Right atrium auricular region (tissue), 2 donors: ENCODE data around the gene DOCK9. TPM values are rescaled to one million over a fixed set of nuclear protein-coding genes. Genes with fewer than 3 reads are reported as not detected.

Source experiments
- DNase-seq: peaks from one replicate; pipeline ENCODE4 v3.0.0-alpha.2; 2019; ENCODE audit warnings: low spot score
- H3K27ac ChIP-seq, 2 donors: fragments of 200-600 bp; sonication (generic); 1 replicate in 1 of 2; 2 replicates in 1 of 2; pipeline ENCODE4 v1.5.1; 2016 to 2019
- H3K27me3 ChIP-seq, 2 donors: fragments of 200-600 bp; sonication (generic); one replicate each; pipeline versions ENCODE4 v1.5.1 to v1.6.0; 2017 to 2019
- H3K36me3 ChIP-seq: fragments of 200-600 bp; sonication (generic); one replicate; pipeline ENCODE4 v1.5.1; 2016
- H3K4me1 ChIP-seq, 2 donors: fragments of 200-600 bp; sonication (generic); one replicate each; pipeline versions ENCODE4 v1.5.1 to v1.6.0; 2017 to 2019
- H3K4me3 ChIP-seq, 2 donors: fragments of 200-600 bp; sonication (generic); 1 replicate in 1 of 2; 2 replicates in 1 of 2; pipeline ENCODE4 v1.5.1; 2017 to 2019; ENCODE audit warnings: mild to moderate bottlenecking in 1 of 2, moderate library complexity in 1 of 2
- H3K9me3 ChIP-seq, 2 donors: fragments of 200-600 bp; sonication (generic); one replicate each; pipeline ENCODE4 v1.5.1; 2019
- total RNA-seq, 2 donors: library from RNA; depleted of rRNA; stranded (reverse); fragments of >200 nt; gene quantifications; one replicate each; pipeline ENCODE4 v1.1.0, GENCODE V29; 2016
- TF ChIP-seq, protein P1 (sequence below), 2 donors: fragments of 200-600 bp; sonication (generic); IDR thresholded peaks; one replicate each; pipeline ENCODE4 v1.5.1; 2019; ENCODE audit warnings: antibody characterized with exemption in 2 of 2

Gene DOCK9
- total RNA-seq, 2 donors from 2014 or later: 79.6 to 80.5 TPM

DNA sequence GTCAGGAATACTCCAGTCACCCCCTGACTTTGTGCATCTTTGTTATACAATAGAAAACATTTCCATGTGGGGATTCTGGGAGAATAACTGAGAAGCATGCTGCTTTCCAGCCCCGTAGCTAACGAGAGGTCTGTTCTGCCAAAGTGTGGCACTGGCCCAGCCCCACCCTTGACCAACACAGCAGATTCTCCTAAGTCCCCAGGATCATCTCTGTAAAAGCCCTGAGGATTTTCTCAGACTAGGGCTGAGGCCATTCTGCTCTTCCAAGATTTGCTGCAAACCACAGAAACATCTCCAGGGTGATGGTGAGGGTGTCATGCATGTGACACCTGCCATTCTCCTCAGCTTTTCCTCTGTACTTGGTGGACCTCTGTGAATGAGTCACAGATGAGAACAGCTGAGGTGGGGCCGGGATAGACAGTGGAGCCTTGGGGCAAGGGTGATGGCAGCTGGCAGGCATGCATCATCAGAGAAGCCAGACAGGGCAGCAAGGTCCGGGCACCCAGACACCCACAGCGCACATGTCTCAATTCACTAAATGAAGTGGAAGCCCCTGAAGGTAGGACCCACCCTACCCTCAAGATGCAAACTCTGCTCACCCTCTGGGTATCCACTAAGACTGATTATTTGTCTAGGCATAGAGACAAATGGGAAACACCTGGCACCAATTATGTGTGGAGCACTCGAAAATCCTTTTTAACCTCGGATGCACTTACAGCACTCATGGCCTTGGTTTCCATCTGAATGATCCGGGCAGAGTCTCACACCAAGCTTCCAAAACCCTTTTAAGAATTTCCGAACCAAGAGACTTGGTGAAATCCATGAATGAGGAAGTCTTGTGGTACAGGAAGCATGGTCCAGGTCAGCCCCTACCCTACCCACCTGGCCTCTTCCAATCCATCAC, 20.1 kb upstream of the DOCK9 start:
- no peaks in the 10 kb centered on the region for H3K27me3 ChIP-seq
- no peak for DNase-seq
- H3K27ac ChIP-seq: no peak overlapping the region
- no peaks in the 10 kb centered on the region for H3K9me3 ChIP-seq
- H3K36me3 ChIP-seq: no peaks in the 10 kb centered on the region
- TF ChIP-seq, protein P1, sequence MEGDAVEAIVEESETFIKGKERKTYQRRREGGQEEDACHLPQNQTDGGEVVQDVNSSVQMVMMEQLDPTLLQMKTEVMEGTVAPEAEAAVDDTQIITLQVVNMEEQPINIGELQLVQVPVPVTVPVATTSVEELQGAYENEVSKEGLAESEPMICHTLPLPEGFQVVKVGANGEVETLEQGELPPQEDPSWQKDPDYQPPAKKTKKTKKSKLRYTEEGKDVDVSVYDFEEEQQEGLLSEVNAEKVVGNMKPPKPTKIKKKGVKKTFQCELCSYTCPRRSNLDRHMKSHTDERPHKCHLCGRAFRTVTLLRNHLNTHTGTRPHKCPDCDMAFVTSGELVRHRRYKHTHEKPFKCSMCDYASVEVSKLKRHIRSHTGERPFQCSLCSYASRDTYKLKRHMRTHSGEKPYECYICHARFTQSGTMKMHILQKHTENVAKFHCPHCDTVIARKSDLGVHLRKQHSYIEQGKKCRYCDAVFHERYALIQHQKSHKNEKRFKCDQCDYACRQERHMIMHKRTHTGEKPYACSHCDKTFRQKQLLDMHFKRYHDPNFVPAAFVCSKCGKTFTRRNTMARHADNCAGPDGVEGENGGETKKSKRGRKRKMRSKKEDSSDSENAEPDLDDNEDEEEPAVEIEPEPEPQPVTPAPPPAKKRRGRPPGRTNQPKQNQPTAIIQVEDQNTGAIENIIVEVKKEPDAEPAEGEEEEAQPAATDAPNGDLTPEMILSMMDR (IDR thresholded peaks at IDR 0.05): no peak
- H3K4me3 ChIP-seq: no peak overlapping the region
- H3K4me1 ChIP-seq: peaks cover 0 to 34% of the 10 kb centered on the region in 2 donors

DNA sequence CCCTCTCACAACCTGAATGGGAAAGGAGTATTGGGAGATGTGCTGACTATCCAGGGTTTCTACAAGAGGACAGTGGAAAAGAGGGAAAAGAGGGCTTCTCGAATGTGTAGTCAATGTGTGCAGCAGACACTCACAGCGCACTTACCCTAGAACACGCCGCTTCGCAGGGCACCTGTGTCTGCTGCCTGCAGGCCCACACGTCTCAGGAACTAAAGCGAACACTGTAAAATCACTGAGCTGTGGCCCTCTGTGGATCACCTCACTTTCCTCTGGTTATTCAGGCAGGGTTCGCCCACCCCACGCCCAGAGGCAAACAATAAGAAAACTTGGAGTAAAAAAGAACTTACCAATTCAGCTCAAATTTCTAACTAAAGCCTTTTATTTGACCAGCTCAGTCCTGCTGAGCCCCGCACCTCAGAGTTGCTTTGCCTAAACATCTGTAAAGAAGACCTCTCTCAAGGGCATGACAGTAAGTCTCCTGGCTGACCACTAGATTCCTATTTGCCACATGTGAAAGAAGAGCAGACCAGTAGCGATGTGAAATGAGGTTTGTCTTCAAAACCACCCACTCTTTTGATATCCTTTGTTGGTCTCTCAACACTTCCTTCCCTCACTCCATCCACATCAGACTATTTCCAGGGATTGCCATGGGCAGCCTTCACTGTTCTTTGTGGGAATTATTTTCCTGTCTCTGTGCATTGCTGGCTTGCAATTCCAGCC, 19.3 kb upstream of the DOCK9 start:
- TF ChIP-seq, protein P1 (IDR thresholded peaks at IDR 0.05): no peak
- Histone ChIP-seq H3K27me3 (no peaks in the 10 kb centered on the region), H3K36me3 (no peaks in the 10 kb centered on the region), H3K4me3 (no peak overlapping the region), H3K4me1 (peaks cover 0 to 34% of the 10 kb centered on the region in 2 donors), H3K9me3 (no peaks in the 10 kb centered on the region), H3K27ac (no peak overlapping the region)
- no peak for DNase-seq

GRCh38 chr13:98996046-98996445, 18.2 kb upstream of the DOCK9 start:
- Histone ChIP-seq H3K27me3 (no peaks in the 10 kb centered on the region), H3K4me3 (no peak overlapping the region), H3K36me3 (no peaks in the 10 kb centered on the region), H3K4me1 (peaks cover 0 to 34% of the 10 kb centered on the region in 2 donors), H3K27ac (no peak overlapping the region), H3K9me3 (no peaks in the 10 kb centered on the region)
- DNase-seq: no peak
- TF ChIP-seq, protein P1 (IDR thresholded peaks at IDR 0.05): no peak

GRCh38 chr13:98994896-98995295, 17.0 kb upstream of the DOCK9 start:
- Histone ChIP-seq H3K27me3 (no peaks in the 10 kb centered on the region), H3K4me1 (peaks cover 0 to 25% of the 10 kb centered on the region in 2 donors), H3K36me3 (no peaks in the 10 kb centered on the region), H3K4me3 (no peak overlapping the region), H3K27ac (no peak overlapping the region), H3K9me3 (no peaks in the 10 kb centered on the region)
- TF ChIP-seq, protein P1 (IDR thresholded peaks at IDR 0.05): no peak
- no peak for DNase-seq

- DNase-seq: no peak
- TF ChIP-seq, protein P1 (IDR thresholded peaks at IDR 0.05): no peak
- Histone ChIP-seq H3K4me3 (no peak overlapping the region), H3K36me3 (no peaks in the 10 kb centered on the region), H3K4me1 (peaks cover 0 to 20% of the 10 kb centered on the region in 2 donors), H3K9me3 (no peaks in the 10 kb centered on the region), H3K27me3 (no peaks in the 10 kb centered on the region), H3K27ac (no peak overlapping the region)
These were observed 16.2 kb upstream of the DOCK9 start for GRCh38 chr13:98994080-98994479.
